ENCODE measurements around the gene REPS1.

- TF ChIP-seq CTCF (IDR thresholded peaks at IDR 0.05) (no peak), POLR2AphosphoS5 (IDR thresholded peaks at IDR 0.05; ENCODE audit: low read depth, low read length) (no peak), REST (IDR thresholded peaks at IDR 0.05; ENCODE audit: insufficient read depth in 1 of 2, low read depth in 2 of 2, low read length in 1 of 2) (no peak), SIN3A (IDR thresholded peaks at IDR 0.05; ENCODE audit: borderline replicate concordance, insufficient read depth, low read depth, low read length) (no peak)
These were observed 28.5 kb downstream of the REPS1 start for GRCh38 chr6:138959521-138959920.

Measured in Panc1 (cell line).